Natural killer cell (primary cell): ENCODE results near the gene FZD7. TPM values are rescaled to one million over a fixed set of nuclear protein-coding genes. Genes with fewer than 3 reads are reported as not detected.

ENCODE experiments used
- ATAC-seq, 3 donors: fragments of 150-1000 bp in 2 of 3; fragments of 200-7000 bp in 1 of 3; cut with Tn5 transposase; 1 replicate in 1 of 3; 2 replicates in 2 of 3; pipeline ENCODE4 v1.10.0; 2021; ENCODE audit warnings: mild to moderate bottlenecking in 2 of 3, moderate library complexity in 2 of 3
- DNase-seq, 2 donors: peaks; one replicate each; pipeline versions ENCODE4 v3.0.0 to v3.0.0-alpha.2; 2013 to 2021; ENCODE audit warnings: mixed read lengths in 1 of 2
- H3K27ac ChIP-seq: one replicate; pipeline ENCODE4 v1.5.1; 2013; ENCODE audit warnings: mild to moderate bottlenecking, low read length
- H3K27me3 ChIP-seq: one replicate; pipeline ENCODE4 v1.6.1; 2013; ENCODE audit warnings: low read length; ENCODE audit not compliant: control insufficient read depth, insufficient read depth
- H3K36me3 ChIP-seq: one replicate; pipeline ENCODE4 v1.6.1; 2013; ENCODE audit warnings: low read length; ENCODE audit not compliant: control insufficient read depth, insufficient read depth
- H3K4me1 ChIP-seq: one replicate; pipeline ENCODE4 v1.6.1; 2013; ENCODE audit warnings: low read length; ENCODE audit not compliant: control insufficient read depth, insufficient read depth
- H3K4me3 ChIP-seq: one replicate; pipeline ENCODE4 v1.5.1; 2013; ENCODE audit warnings: low read length
- H3K9me3 ChIP-seq: one replicate; pipeline ENCODE4 v1.6.1; 2013; ENCODE audit warnings: low read length; ENCODE audit not compliant: control insufficient read depth, insufficient read depth
- H3K27ac Mint-ChIP-seq, 2 donors: one replicate each; pipeline ENCODE4 v1.8.0; 2022; ENCODE audit warnings: mild to moderate bottlenecking in 2 of 2, mixed read lengths in 2 of 2, moderate library complexity in 1 of 2
- H3K27me3 Mint-ChIP-seq, 2 donors: one replicate each; pipeline ENCODE4 v1.8.0; 2022; ENCODE audit warnings: low read depth in 2 of 2, mixed read lengths in 2 of 2
- H3K36me3 Mint-ChIP-seq: one replicate; pipeline ENCODE4 v1.8.0; 2022; ENCODE audit warnings: mixed read lengths
- H3K4me1 Mint-ChIP-seq, 2 donors: one replicate each; pipeline ENCODE4 v1.8.0; 2022; ENCODE audit warnings: mixed read lengths in 2 of 2
- H3K4me3 Mint-ChIP-seq: one replicate; pipeline ENCODE4 v1.8.0; 2022; ENCODE audit warnings: mild to moderate bottlenecking, moderate library complexity, mixed read lengths
- H3K9me3 Mint-ChIP-seq, 2 donors: one replicate each; pipeline ENCODE4 v1.8.0; 2022; ENCODE audit warnings: mixed read lengths in 2 of 2
- WGBS: methylation state at CpG from one replicate; pipeline ENCODE4 v1.1.7; 2013; ENCODE audit warnings: missing lambda C conversion rate; ENCODE audit not compliant: insufficient coverage; 5-methylcytosine and 5-hydroxymethylcytosine counted together
- intact Hi-C: fragments of 100-400 bp; cut with micrococcal nuclease; formaldehyde crosslinking; loops from one replicate; pipeline ENCODE4 v1.14.2; 2022
- total RNA-seq, 4 donors: library from RNA; stranded (reverse); fragments of 120-200 nt in 1 of 4; gene quantifications; one replicate each; pipeline versions ENCODE4 v1.2.3 to v1.2.4, GENCODE V29; 2013 to 2022
- TF ChIP-seq, protein P1 (sequence below): fragments of 200-600 bp; IDR thresholded peaks from one replicate; pipeline ENCODE4 v1.8.0; 2022; ENCODE audit warnings: antibody characterized with exemption

FZD7 gene
- total RNA-seq, 3 donors from 2014 or later (not counting 1 experiment from before 2014, with no cell fraction given): 0.27 to 1.6 TPM; not detected in 1

DNA sequence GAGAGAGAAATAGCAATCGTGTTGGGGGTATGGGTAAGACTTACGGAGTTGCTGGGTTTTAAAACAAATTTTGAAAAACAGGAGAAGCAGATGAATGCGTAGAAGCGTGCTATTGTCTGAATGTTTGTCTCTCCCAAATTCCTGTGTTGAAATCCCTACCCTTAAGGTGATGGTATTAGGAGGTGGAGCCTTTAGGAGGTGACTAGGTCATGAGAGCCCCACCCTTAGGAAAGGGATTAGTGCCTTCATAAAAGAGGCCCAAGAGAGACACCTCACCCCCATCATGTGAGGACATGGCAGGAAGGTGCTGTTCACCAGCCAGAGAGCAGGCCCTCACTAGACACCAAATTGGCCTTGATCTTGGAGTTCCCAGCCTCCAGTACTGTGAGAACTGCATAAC lies 40.7 kb upstream of the FZD7 start:
- ATAC-seq (no peak), DNase-seq (no peak)
- Histone ChIP-seq H3K9me3 (no peaks in the 10 kb centered on the region), H3K36me3 (no peaks in the 10 kb centered on the region), H3K27me3 (no peaks in the 10 kb centered on the region), H3K27ac (no peak overlapping the region), H3K4me1 (no peaks in the 10 kb centered on the region), H3K4me3 (no peak overlapping the region)
- Mint-ChIP-seq H3K9me3 (no peaks in the 10 kb centered on the region), H3K36me3 (no peaks in the 10 kb centered on the region), H3K27ac (no peak overlapping the region), H3K27me3 (peaks cover 8 to 11% of the 10 kb centered on the region in 2 donors), H3K4me3 (no peak overlapping the region), H3K4me1 (no peaks in the 10 kb centered on the region)
- 91% methylated on average over 4 of the region's 4 CpGs for WGBS
- intact Hi-C loops: no loop called here
- TF ChIP-seq, protein P1, sequence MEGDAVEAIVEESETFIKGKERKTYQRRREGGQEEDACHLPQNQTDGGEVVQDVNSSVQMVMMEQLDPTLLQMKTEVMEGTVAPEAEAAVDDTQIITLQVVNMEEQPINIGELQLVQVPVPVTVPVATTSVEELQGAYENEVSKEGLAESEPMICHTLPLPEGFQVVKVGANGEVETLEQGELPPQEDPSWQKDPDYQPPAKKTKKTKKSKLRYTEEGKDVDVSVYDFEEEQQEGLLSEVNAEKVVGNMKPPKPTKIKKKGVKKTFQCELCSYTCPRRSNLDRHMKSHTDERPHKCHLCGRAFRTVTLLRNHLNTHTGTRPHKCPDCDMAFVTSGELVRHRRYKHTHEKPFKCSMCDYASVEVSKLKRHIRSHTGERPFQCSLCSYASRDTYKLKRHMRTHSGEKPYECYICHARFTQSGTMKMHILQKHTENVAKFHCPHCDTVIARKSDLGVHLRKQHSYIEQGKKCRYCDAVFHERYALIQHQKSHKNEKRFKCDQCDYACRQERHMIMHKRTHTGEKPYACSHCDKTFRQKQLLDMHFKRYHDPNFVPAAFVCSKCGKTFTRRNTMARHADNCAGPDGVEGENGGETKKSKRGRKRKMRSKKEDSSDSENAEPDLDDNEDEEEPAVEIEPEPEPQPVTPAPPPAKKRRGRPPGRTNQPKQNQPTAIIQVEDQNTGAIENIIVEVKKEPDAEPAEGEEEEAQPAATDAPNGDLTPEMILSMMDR: no peak

DNA sequence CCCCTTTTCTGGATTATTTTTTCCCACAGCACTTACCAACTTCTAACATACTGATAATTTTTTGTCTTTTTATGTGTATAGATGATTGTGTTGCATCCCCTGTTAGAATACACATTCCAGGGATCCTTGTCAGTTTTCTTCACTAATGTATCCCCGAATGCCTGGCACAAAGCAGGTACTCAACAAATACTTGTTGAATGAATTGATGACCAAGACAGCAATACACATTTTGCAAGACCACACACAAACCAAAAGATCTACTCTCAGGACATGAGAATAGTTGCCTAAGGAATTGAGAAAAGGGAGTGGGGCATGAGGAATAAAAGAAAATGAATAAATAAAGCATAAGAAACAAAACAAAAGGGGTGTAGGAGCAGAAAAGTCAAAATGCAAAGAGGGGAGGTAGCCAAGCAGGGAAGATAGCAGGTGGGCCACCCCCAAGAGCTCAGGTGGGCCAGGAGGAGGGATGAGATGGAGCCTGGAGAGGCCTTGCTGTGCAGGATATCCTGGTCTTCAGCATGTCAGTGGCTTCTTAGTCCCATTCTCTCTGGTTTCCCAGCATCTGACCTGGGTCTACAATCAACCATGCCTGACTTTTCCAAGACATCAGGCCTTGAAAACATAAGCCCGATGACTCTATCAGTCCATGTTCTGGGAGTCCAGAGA lies 38.5 kb upstream of the FZD7 start:
- TF ChIP-seq, protein P1: no peak
- H3K27me3 ChIP-seq: no peaks in the 10 kb centered on the region
- no peak overlapping the region for H3K4me3 ChIP-seq
- H3K4me1 ChIP-seq: no peaks in the 10 kb centered on the region
- H3K9me3 ChIP-seq: no peaks in the 10 kb centered on the region
- no peak overlapping the region for H3K27ac ChIP-seq
- no peak for ATAC-seq
- no peaks in the 10 kb centered on the region for H3K4me1 Mint-ChIP-seq
- intact Hi-C loops: no loop called here
- no peaks in the 10 kb centered on the region for H3K9me3 Mint-ChIP-seq
- 98% methylated on average over 2 of the region's 2 CpGs for WGBS
- no peaks in the 10 kb centered on the region for H3K36me3 Mint-ChIP-seq
- H3K4me3 Mint-ChIP-seq: no peak overlapping the region
- no peak overlapping the region for H3K27ac Mint-ChIP-seq
- H3K36me3 ChIP-seq: no peaks in the 10 kb centered on the region
- H3K27me3 Mint-ChIP-seq: peaks cover 8 to 11% of the 10 kb centered on the region in 2 donors
- no peak for DNase-seq

- H3K27me3 ChIP-seq: no peaks in the 10 kb centered on the region
- TF ChIP-seq, protein P1: no peak
Observed at GRCh38 chr2:201996006-201996405, 37.6 kb upstream of the FZD7 start.

More at GRCh38 chr2:201996006-201996405, 37.6 kb upstream of the FZD7 start:
- WGBS: 87% methylated on average over 10 of the region's 11 CpGs
- no peak overlapping the region for H3K27ac Mint-ChIP-seq
- intact Hi-C loops: no loop called here
- H3K4me1 Mint-ChIP-seq: no peaks in the 10 kb centered on the region
- H3K4me3 ChIP-seq: no peak overlapping the region
- H3K9me3 Mint-ChIP-seq: no peaks in the 10 kb centered on the region
- H3K4me1 ChIP-seq: no peaks in the 10 kb centered on the region
- no peak overlapping the region for H3K27ac ChIP-seq
- H3K4me3 Mint-ChIP-seq: no peak overlapping the region
- no peaks in the 10 kb centered on the region for H3K36me3 Mint-ChIP-seq
- no peak for DNase-seq
- ATAC-seq: no peak
- H3K27me3 Mint-ChIP-seq: peaks cover 8 to 11% of the 10 kb centered on the region in 2 donors
- H3K36me3 ChIP-seq: no peaks in the 10 kb centered on the region
- H3K9me3 ChIP-seq: no peaks in the 10 kb centered on the region
